PC-3 (cell line): ENCODE data around the gene COL4A6.

Source experiments
- CTCF ChIP-seq: fragments of 300-600 bp; sonication (generic); conservative IDR thresholded peaks from 2 replicates; pipeline ENCODE4 v1.5.1; 2017; ENCODE audit warnings: antibody characterized with exemption, low read depth, mild to moderate bottlenecking, low read length
- EZH2phosphoT487 ChIP-seq: fragments of 300-600 bp; sonication (generic); IDR thresholded peaks from 2 replicates; pipeline ENCODE4 v1.6.1; 2018; ENCODE audit warnings: mild to moderate bottlenecking, antibody characterized with exemption, low read length, borderline replicate concordance

- TF ChIP-seq CTCF = no peak
- TF ChIP-seq EZH2phosphoT487 = no peak
Measured at GRCh38 chrX:108331126-108331909, 106.9 kb downstream of the COL4A6 start.
